Measurements from ENCODE around the gene BTBD2.
"Not testable (repeated sequence)": the region's sequence is repeated elsewhere in the genome, so short reads cannot be mapped to it uniquely, and the experiment has no call there.

Gene BTBD2

GRCh38 chr19:2014131-2014571 lies 1.4 kb downstream of the BTBD2 start:
- no peak for DNase-seq (ENCODE audit: low spot score)

DNA sequence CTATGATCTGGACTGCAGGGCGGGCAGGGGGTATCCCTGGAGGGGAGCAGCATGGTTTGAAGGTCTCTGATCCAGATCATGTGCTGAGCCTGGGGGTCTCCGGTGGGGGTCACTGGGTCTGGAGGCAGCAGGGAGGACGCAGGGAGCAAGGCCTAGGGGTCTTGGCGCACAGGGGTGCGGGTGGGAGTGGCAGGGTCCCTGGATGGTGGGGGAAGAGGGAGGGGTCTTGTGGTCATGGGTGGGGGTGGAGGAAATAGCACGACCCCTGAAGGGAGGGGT lies 1.9 kb downstream of the BTBD2 start:
- no peak for DNase-seq (ENCODE audit: low spot score)

GRCh38 chr19:2012941-2013682 lies 2.4 kb downstream of the BTBD2 start:
- no peak for DNase-seq (ENCODE audit: low spot score)

- no peak for DNase-seq (ENCODE audit: low spot score)
Measured at GRCh38 chr19:2011169-2011568, 4.3 kb downstream of the BTBD2 start.

- DNase-seq (ENCODE audit: low spot score): no peak
Measured at GRCh38 chr19:2010135-2010668, 5.3 kb downstream of the BTBD2 start.

DNA sequence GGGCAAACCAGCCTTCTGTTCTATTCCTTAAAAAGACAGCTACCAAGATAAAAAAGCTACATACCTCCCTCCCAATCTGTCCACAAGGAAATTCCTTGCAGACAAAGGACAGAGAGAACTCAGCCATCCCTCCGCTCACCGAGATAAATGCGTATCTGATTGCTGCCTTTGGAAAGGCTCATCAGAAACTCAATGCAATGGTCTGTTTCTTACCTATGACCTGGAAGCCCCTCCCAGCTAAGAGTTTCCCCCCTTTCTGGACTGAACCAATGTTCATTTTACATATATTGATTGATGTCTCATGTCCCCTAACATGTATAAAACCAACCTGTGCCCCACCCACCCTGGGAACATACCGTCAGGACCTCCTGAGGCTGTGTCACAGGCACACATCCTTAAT lies 11.6 kb downstream of the BTBD2 start:
- no peak for DNase-seq (ENCODE audit: low spot score)

- no peak for DNase-seq (ENCODE audit: low spot score)
Measured at GRCh38 chr19:1999856-2000515, 15.5 kb downstream of the BTBD2 start.

GRCh38 chr19:1998712-1999708 lies 16.5 kb downstream of the BTBD2 start:
- DNase-seq (ENCODE audit: low spot score): no peak

GRCh38 chr19:1997353-1998233 lies 17.9 kb downstream of the BTBD2 start:
- no peak for DNase-seq (ENCODE audit: low spot score)

GRCh38 chr19:1992759-1993260 lies 22.7 kb downstream of the BTBD2 start:
- DNase-seq (ENCODE audit: low spot score): no peak

- DNase-seq (ENCODE audit: low spot score): no peak
Measured at GRCh38 chr19:1991018-1991913, 24.2 kb downstream of the BTBD2 start.

DNA sequence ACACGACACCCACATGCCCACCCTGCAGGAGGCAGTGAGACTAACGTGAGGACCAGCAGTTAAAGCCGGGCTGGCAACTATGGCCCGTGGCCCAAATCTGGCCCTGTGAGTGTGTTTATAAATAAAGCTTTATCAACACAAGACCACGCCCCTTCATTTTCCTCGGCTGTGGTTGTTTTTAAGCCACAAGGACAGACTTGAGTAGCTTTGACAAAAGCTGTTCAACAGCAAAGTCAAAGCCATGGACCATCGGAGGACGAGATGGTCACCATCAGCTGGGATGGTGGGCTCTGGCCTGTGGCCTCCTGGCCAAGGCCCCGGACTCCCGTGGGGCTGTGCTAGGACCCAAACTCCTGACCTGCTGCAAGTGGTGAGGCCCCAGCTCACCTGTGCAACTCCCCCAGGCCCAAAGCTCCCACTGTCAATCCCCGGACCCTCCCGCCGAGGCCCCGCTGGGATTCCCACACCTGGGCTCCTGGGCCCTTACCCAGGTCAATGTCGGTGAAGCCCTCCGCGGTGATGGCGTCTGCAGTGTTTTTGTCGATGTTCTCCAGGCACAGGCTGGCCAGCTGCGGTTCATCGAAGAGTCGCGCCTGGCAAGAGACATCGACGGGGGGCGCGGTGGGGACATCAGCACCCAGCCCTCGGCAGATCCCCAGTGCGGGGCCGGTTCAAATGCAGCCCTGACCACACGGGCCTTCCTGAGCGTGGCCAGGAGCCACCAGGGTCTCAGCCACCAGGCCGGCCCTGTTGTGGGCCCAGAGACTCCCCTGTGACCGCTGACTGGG lies 25.1 kb downstream of the BTBD2 start:
- DNase-seq (ENCODE audit: low spot score): no peak

GRCh38 chr19:1989513-1990229 lies 25.8 kb downstream of the BTBD2 start:
- no peak for DNase-seq (ENCODE audit: low spot score)

GRCh38 chr19:1988464-1988863 lies 27.1 kb downstream of the BTBD2 start:
- not testable (repeated sequence) for DNase-seq (ENCODE audit: low spot score)

- DNase-seq (ENCODE audit: low spot score): no peak
Measured at GRCh38 chr19:1987197-1988187, 28.0 kb downstream of the BTBD2 start.

- no peak for DNase-seq (ENCODE audit: low spot score)
Measured at GRCh38 chr19:1986357-1987162, 29.0 kb downstream of the BTBD2 start.

All from globus pallidus (tissue), 1 donor.